ENCODE data around the gene OLIG2. TPM values are rescaled to one million over a fixed set of nuclear protein-coding genes. Genes with fewer than 3 reads are reported as not detected.

The OLIG2 gene
- total RNA-seq, 1 donor from 2014 or later = 0.33 TPM

Other genes starting within 250 kb of the OLIG2 start
- gene OLIG1, start 44.2 kb downstream of the OLIG2 start, total RNA-seq (ENCODE audit: unreplicated experiment) = 0.67 TPM
- 21.3 TPM for gene IFNAR2, start 204.0 kb downstream of the OLIG2 start, total RNA-seq (ENCODE audit: unreplicated experiment)
- 13.0 TPM for gene IL10RB, start 240.4 kb downstream of the OLIG2 start, total RNA-seq (ENCODE audit: unreplicated experiment)

Measured in endothelial cell (in vitro differentiated cells).